ENCODE data around the gene CNKSR3. TPM values are rescaled to one million over a fixed set of nuclear protein-coding genes. Genes with fewer than 3 reads are reported as not detected.

CNKSR3 gene
- total RNA-seq, 2 donors from 2014 or later, result 11.5 to 16.8 TPM

- Histone ChIP-seq H3K9me3 (no peaks in the 10 kb centered on the region), H3K36me3 (no peaks in the 10 kb centered on the region), H3K4me3 (no peak overlapping the region), H3K27ac (no peak overlapping the region), H3K27me3 (no peaks in the 10 kb centered on the region), H3K4me1 (no peaks in the 10 kb centered on the region)
- no peak for DNase-seq (ENCODE audit: low spot score)
- TF ChIP-seq CTCF (IDR thresholded peaks at IDR 0.05), result no peak
Observed at GRCh38 chr6:154526996-154527395, 16.5 kb upstream of the CNKSR3 start.

- no peak overlapping the region for H3K27ac ChIP-seq
- H3K4me1 ChIP-seq, result no peaks in the 10 kb centered on the region
- no peaks in the 10 kb centered on the region for H3K9me3 ChIP-seq
- H3K27me3 ChIP-seq, result no peaks in the 10 kb centered on the region
- no peak for DNase-seq (ENCODE audit: low spot score)
- no peaks in the 10 kb centered on the region for H3K36me3 ChIP-seq
- H3K4me3 ChIP-seq, result no peak overlapping the region
- TF ChIP-seq CTCF (IDR thresholded peaks at IDR 0.05), result no peak
Observed at GRCh38 chr6:154522576-154522975, 12.1 kb upstream of the CNKSR3 start.

GRCh38 chr6:154521412-154521811 lies 10.9 kb upstream of the CNKSR3 start:
- H3K36me3 ChIP-seq, result no peaks in the 10 kb centered on the region
- no peaks in the 10 kb centered on the region for H3K27me3 ChIP-seq
- peaks cover 0 to 2% of the 10 kb centered on the region in 2 donors for H3K4me1 ChIP-seq
- H3K9me3 ChIP-seq, result no peaks in the 10 kb centered on the region
- no peak for DNase-seq (ENCODE audit: low spot score)
- no peak overlapping the region for H3K27ac ChIP-seq
- no peak for TF ChIP-seq CTCF (IDR thresholded peaks at IDR 0.05)
- no peak overlapping the region for H3K4me3 ChIP-seq

- no peak for TF ChIP-seq CTCF (IDR thresholded peaks at IDR 0.05)
- no peak for DNase-seq (ENCODE audit: low spot score)
- Histone ChIP-seq H3K4me1 (peaks cover 0 to 9% of the 10 kb centered on the region in 2 donors), H3K36me3 (no peaks in the 10 kb centered on the region), H3K4me3 (no peak overlapping the region), H3K9me3 (no peaks in the 10 kb centered on the region), H3K27me3 (no peaks in the 10 kb centered on the region), H3K27ac (no peak overlapping the region)
Observed at GRCh38 chr6:154520280-154520679, 9.8 kb upstream of the CNKSR3 start.

GRCh38 chr6:154518396-154518795 lies 7.9 kb upstream of the CNKSR3 start:
- no peaks in the 10 kb centered on the region for H3K9me3 ChIP-seq
- TF ChIP-seq CTCF (IDR thresholded peaks at IDR 0.05), result no peak
- H3K27ac ChIP-seq, result no peak overlapping the region
- DNase-seq (ENCODE audit: low spot score), result no peak
- H3K4me1 ChIP-seq, result peaks cover 0 to 9% of the 10 kb centered on the region in 2 donors
- no peak overlapping the region for H3K4me3 ChIP-seq
- no peaks in the 10 kb centered on the region for H3K36me3 ChIP-seq
- no peaks in the 10 kb centered on the region for H3K27me3 ChIP-seq

- DNase-seq (ENCODE audit: low spot score), result no peak
- TF ChIP-seq CTCF (IDR thresholded peaks at IDR 0.05), result no peak
- no peaks in the 10 kb centered on the region for H3K27me3 ChIP-seq
- H3K4me1 ChIP-seq, result peaks cover 0 to 17% of the 10 kb centered on the region in 2 donors
- H3K36me3 ChIP-seq, result no peaks in the 10 kb centered on the region
- no peak overlapping the region for H3K4me3 ChIP-seq
- no peaks in the 10 kb centered on the region for H3K9me3 ChIP-seq
- H3K27ac ChIP-seq, result peak overlapping the region in 1 of 2 donors; percentile 8
Observed at GRCh38 chr6:154516276-154516675, 5.8 kb upstream of the CNKSR3 start.
